ENCODE data around the gene ZP2. TPM values are rescaled to one million over a fixed set of nuclear protein-coding genes. Genes with fewer than 3 reads are reported as not detected.

The ZP2 gene
- total and polyA plus RNA-seq, 2 of the 4 experiments (the other 2 are of a cell fraction), result not detected

GRCh38 chr16:21197621-21198020, 13.8 kb downstream of the ZP2 start:
- H2AFZ ChIP-seq (replicated peaks; ENCODE audit: low read length, poor library complexity), result no peak overlapping the region
- CTCF ChIA-PET, result interaction anchor here (1.5 kb wide), 1 partner anchor 9 kb away, joined by 3 read pairs; no protein-coding TSS in a partner anchor
- intact Hi-C loops (cut with micrococcal nuclease) (no loop called here), in situ Hi-C loops (cut with MboI; ENCODE audit: low sequenced_read_pairs) (no loop called here), dilution Hi-C loops (cut with HindIII; ENCODE audit: low sequenced_read_pairs, unreplicated experiment) (no loop called here)
- H2BK20ac ChIP-seq (ENCODE audit: low read depth, low read length), result no peak overlapping the region
- no peak overlapping the region for H3K56ac ChIP-seq (ENCODE audit: extremely low read depth, insufficient read depth, low read length)
- no peak overlapping the region for H4K5ac ChIP-seq (ENCODE audit: low read depth, low read length)
- no peak for TF ChIP-seq SMC3 (IDR thresholded peaks at IDR 0.05; ENCODE audit: low read depth, low read length)
- TF ChIP-seq RCOR1 (IDR thresholded peaks at IDR 0.05; ENCODE audit: insufficient replicate concordance, low read length), result no peak
- TF ChIP-seq USF2 (IDR thresholded peaks at IDR 0.05; ENCODE audit: low read depth, low read length), result no peak
- TF ChIP-seq MXI1 (IDR thresholded peaks at IDR 0.05; ENCODE audit: borderline replicate concordance, low read depth, low read length), result no peak
- TF ChIP-seq FOS (IDR thresholded peaks at IDR 0.05; ENCODE audit: low read depth, low read length), result no peak
- TF ChIP-seq MAZ (IDR thresholded peaks at IDR 0.05; ENCODE audit: borderline replicate concordance, low read depth, low read length), result no peak
- no peak overlapping the region for H4K91ac ChIP-seq (ENCODE audit: insufficient read depth, low read depth, low read length)
- H3K14ac ChIP-seq (replicated peaks; ENCODE audit: low read depth, low read length), result no peak overlapping the region
- no peak overlapping the region for H2BK5ac ChIP-seq (ENCODE audit: low read depth, low read length, poor library complexity, severe bottlenecking)
- H3K4ac ChIP-seq (ENCODE audit: low read depth, low read length), result no peak overlapping the region
- H2AK5ac ChIP-seq (ENCODE audit: low read depth, low read length), result no peak overlapping the region
- ATAC-seq (ENCODE audit: low read depth) (no peak), DNase-seq (no peak)
- peaks cover 31% of the 10 kb centered on the region for H3K27me3 ChIP-seq (ENCODE audit: control insufficient read depth, insufficient read depth, low read length)
- no peaks in the 10 kb centered on the region for H3K9me1 ChIP-seq (ENCODE audit: insufficient read depth, low read length)
- no peak overlapping the region for H3K9ac ChIP-seq (ENCODE audit: low read depth, low read length)
- no peak overlapping the region for H2AK9ac ChIP-seq (replicated peaks; ENCODE audit: low read depth, low read length, poor library complexity)
- no CpG with 5 or more reads among the region's 3 CpGs for WGBS, 2 experiments (ENCODE audit: extremely low coverage in 2 of 2, insufficient read length in 1 of 2)
- H3K79me1 ChIP-seq (ENCODE audit: low read depth in 1 of 2, low read length in 2 of 2), result no peaks in the 10 kb centered on the region
- no peak overlapping the region for H3K27ac ChIP-seq (ENCODE audit: insufficient read depth, low read length)
- H2BK15ac ChIP-seq (ENCODE audit: low read depth, low read length), result no peak overlapping the region
- no peak overlapping the region for H3K4me3 ChIP-seq (ENCODE audit: insufficient read depth, low read depth, low read length)
- no peak overlapping the region for H2BK120ac ChIP-seq (ENCODE audit: low read depth, low read length)
- POLR2A ChIA-PET (ENCODE audit: unreplicated experiment), result no interaction called here
- no peaks in the 10 kb centered on the region for H4K20me1 ChIP-seq (ENCODE audit: insufficient read depth, low read length)
- no TSS peak for BruUV-seq (replicated peaks)
- no peak overlapping the region for H4K8ac ChIP-seq (ENCODE audit: low read depth in 2 of 2, low read length in 2 of 2)
- no peak overlapping the region for H3K23ac ChIP-seq (ENCODE audit: low read depth, low read length)
- H3K4me1 ChIP-seq (ENCODE audit: control insufficient read depth, insufficient read depth, low read length), result no peaks in the 10 kb centered on the region
- H3K9me3 ChIP-seq (ENCODE audit: control insufficient read depth, insufficient read depth, low read length), result no peaks in the 10 kb centered on the region
- H3K4me2 ChIP-seq (ENCODE audit: low read depth, low read length), result no peak overlapping the region
- no peak overlapping the region for H3K18ac ChIP-seq (ENCODE audit: low read depth, low read length)
- H3K36me3 ChIP-seq (ENCODE audit: control insufficient read depth, insufficient read depth, low read length), result no peaks in the 10 kb centered on the region
